ENCODE results near the gene SH3RF3. TPM values are rescaled to one million over a fixed set of nuclear protein-coding genes. Genes with fewer than 3 reads are reported as not detected.

The SH3RF3 gene
- total RNA-seq, 1 donor from 2014 or later, result 12.3 TPM

DNA sequence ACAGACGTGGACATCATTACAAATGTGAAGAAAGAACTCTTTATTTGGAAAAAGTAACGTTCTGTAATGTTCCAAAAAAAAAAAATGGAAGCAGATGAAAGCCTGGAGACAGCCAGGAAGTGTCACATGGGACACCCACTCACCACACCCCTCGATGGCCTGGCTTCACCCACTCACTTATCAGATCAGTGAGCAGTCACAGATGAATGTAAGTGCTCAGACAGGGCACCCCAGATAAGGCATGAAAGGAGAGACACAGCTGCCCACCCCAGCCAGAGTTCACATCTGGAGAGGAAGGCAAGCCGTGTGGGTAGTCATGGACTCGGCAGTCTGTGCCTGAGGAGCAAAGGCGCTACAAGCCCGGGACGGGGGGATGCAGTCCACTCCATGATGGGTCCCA, 379.6 kb downstream of the SH3RF3 start:
- DNase-seq, result no peak

DNA sequence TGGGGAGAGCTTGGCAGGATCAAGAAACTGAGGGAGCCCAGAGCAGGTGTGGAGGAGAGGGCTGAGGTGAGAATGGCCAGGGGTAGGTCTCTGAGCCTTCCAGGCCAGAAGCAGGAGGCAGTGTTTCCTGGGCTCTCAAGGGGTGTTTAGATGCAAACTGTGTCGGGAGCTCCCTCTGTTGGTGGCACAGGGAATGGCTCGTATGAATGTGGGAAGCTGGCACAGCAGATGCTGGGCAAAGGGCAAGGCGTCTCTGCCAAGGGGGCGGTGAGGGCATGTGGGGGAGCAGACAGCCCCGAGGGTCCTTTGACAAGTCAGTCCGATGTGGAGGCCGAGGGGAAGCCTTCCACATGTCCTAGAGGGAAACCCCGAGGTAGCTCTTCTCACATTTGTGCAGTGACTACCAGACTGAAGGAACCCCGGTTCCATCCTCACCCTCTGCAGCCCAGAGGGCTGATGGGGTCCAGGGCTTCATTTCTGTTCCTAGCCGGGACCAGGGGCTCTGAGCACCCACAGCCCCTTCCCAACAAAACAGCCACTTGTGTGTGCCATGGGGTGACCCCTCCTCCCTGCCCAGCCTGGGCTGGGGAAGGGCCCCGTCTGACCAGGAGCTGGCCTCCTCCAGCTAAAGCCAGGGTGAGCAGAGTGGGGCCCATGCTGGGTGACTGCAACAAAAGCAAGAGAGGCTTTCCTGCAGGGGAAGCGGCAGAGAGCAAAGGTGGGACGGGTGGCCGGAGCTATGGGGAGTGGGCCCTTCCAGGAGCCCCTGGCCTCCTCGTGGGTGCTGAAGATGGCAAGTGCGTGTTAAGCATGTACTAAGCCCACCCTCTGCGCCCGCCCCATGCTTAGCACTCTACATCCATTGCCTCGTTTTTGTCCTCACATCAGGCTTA, 381.4 kb downstream of the SH3RF3 start:
- peak; percentile 41 for DNase-seq

DNA sequence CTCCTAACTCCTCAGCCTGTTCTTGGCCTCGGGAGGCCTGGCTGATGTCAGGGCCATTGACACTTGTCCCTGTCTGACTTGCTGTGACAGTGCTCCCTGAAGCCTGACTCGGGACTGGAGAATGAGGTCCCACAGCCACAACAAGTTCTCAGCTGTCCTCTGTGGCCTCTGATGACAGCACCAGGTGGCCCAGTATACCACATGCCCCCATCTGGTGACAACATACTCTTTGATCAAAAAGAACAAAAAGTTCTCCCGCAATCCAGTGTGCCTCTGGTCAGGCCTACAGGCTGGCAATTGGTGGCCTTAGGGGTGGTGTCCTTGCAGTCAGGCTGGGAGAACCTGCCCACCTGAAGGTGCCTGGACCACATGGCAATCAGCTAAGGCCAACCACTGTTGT, 382.2 kb downstream of the SH3RF3 start:
- no peak for DNase-seq

DNA sequence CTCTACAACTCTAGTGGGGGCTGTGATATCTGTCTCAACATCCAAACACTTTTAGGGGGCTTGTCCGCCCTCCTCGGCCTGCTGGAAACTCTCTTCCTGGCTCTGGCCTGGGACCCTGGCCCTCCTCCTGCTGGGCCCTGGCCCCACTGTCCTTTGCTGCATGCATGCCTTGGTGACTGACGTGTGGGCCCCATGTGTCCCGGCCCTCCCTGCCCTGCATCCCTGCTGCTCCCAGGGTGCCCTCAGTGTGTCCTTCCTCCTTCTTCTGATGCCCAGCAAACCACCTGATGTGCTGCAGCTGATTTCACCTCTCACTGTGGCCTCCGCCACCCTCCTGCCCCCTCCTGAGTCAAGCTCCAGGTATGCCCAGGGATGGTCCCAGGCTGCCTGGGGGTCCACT, 383.1 kb downstream of the SH3RF3 start:
- DNase-seq, result no peak

DNA sequence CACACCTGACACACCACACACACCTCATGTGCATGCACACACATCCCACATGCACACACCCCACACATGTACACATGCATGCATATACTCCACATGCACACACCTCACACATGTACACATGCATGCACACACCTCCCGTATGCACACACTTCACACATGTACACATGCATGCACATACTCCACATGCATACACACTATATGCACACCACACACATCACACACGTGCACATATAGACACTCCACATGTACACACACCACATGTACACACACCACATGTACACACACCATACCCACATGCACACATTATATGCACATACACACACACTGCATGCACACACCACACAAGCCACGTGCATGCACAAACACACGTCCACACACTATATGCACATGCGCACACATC, 384.2 kb downstream of the SH3RF3 start:
- DNase-seq, result no peak

DNA sequence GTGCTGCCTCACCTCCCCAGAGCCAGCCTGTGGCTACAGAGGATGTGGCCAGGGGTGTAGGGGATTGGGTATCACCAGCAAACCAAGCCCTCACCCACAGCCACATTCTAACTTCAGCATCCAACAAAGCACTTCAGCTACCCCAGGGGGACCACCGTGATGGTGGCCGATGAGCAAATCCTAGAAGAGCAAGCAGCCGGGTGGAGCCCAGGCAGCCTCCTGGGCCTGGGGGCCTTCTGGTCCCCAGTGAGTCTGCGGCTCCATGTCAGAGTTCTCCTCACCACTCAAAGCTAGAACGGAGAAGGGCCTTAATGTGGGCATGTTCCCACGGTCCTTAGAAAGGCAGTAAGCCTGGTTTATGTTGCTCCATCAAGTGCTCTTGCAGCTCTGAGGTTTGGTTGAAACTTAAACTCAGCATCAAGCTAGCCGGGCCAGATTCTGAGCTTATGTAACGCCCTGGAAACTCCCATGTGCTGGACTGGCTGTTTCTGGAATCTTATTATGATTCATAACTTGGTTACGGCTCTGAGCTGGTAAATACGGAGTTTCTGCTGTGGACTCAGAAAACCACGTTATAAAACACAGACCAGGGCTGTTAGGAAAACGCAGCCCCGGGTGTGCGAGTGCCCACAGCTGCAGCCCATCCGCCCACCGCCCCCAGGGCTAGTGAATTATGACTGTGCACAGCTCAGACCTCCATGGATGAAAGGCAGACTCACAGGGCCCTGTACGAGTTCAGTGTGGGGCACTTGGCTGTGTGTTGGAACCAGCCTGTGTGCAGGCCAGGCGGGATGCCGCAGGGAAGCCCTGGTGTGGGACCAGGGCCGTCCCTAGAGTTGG, 385.0 kb downstream of the SH3RF3 start:
- DNase-seq, result peak; percentile 66

DNA sequence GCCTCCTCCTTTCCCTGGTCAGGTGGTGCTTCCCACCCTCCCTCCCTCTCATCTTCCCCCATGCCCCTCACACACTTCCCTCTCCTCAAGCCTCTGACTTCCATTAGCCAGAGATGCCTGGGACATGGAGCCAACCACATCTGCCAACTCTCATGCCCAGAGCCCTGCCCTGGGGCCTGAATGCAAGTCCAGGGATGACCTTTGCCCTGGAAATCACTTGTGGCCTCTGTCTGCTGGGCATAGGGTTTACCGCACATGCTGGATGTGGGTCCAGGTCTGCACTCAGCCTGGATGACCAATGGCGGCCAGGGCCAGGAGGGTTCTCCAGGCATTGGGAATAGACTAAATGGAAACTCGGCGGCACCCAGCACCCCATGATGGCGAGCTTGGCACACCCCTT, 385.9 kb downstream of the SH3RF3 start:
- DNase-seq, result no peak

DNA sequence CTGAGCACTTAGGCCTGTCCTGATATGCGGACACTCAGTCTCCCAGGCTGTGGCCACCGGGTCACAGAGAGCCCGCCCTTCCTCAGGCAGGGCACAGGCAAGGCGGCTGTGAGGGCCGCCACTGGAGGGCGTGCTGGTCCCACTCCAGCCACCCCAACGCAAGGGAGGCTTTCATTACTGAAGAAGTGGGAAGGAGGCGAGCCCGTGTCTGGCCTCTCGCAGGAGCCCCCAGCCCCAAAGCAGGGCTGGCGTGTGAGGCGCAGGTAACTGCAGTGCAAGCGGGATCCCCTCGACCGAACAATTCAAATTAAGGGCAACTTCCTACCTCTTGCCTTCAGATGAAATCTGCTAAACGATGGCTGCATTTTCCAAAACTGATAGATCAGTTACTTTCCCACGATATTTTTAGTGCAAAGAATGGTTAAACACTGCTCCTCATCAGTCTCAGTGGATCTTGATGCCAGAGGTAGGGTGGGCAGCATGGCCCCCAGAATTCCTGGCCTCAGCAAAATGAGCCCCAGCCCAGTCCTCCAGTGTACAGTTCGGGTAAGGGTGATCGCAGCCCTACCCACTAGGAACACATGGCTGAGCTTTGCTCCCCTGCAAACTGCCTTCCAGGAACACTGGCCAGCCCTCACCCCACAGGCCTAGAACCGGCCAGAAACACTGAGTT, 387.6 kb downstream of the SH3RF3 start:
- no peak for DNase-seq

DNA sequence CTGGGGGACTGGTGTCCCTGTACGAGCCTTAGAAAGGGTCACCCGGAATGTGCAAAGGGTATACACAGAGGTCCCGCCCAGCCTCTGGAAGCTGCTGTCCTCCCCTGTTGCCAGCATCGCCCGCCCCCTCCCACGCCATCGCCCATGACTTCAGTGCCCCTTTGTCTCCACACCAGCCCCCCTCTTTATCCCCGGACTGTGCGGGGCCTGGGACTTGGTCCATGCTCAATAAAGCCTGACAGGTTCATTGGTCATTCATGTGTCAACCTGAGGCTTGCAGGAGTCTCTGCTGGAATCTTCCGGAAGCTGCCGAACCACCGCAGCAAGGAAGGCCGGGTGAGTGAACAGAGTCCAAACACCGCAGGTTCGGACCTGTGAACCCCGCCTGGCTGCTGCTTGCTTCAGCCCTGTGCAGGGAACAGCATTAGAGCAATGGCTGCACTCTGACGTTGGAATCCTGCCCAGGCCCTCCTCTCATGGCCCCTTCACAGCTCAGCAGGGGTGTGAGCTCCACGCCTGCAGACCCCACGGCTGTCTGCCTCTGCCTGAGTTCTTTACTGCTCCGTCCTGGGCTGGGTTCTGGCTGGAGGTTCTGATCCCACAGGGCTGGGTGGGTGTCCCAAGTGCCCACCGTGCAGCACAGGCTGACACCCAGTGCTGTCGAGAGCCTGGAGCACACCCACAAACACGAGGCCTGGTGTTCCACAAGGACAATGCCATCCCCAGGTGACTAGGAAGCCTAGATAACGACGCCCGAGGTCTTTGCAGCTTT, 388.3 kb downstream of the SH3RF3 start:
- DNase-seq, result no peak

DNA sequence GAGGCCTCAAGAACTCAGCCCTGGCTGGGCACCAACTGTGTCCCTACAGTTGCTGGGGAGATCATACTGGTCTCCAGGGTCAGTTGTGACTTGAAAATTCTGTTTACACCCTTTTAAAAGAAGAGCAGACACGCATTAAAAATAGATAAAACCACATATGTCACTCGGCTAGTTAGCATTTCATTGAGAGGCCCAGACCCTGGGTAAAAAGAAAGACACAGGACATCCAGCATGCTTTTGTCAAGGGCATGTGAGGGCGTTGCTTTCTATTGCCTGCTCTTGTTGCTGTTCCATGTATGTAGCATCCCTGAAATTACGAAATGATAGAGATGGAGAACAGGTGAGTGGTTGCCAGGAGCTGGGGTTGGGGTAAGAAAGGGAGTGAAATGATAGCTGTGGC, 390.5 kb downstream of the SH3RF3 start:
- no peak for DNase-seq

DNA sequence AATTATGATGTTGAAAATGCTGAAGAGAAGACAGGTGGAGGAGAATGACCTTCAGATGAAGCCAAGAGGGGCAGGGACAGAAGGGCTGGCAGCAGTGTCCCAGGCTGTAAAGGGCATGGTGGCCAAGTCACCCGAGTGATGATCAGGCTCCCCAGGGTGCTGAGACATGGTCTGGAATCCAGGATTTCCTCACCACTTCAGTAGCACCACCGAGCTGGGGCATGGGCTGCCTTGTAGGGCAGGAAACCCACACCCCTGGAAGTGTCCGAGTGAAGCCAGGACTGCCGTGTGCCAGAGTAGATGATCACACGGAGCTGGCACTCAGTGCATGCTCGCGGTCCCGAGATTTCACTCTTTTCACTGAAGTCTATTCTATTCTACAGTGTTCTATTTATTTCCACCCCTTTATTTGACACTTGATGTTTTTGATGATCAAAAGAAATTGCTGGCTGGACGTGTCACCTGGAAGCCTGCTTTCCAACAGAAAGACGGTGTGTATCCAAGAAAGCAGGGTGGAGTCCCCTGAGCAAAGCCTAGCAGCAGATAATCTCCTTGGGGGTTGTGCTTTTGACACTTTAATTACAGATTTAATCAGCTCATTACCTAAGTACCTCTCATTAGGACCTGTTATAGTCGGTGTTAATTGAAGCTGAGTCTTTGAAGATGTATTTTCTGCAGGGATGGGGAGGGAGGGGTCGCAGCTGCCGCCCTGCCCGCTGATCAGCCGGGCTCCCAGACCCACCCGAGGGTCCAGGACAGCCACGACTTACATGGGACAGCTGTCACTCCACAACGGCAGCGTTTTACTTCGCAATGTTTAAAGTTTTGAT, 392.4 kb downstream of the SH3RF3 start:
- no peak for DNase-seq

DNA sequence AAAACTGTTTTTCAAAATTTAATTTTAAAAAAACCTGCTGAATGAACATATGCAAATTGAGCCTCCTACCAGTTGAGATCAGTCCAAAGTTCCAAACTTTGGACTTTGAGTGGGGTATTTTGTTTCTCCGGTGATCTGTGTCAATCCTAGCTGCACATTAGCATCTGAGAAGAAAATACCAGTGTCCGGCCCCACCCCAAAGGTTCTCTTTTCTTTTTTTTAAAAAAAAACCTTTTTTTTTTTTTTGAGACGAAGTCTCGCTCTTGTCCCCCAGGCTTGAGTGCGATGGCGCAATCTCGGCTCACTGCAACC, 393.0 kb downstream of the SH3RF3 start:
- DNase-seq, result no peak

DNA sequence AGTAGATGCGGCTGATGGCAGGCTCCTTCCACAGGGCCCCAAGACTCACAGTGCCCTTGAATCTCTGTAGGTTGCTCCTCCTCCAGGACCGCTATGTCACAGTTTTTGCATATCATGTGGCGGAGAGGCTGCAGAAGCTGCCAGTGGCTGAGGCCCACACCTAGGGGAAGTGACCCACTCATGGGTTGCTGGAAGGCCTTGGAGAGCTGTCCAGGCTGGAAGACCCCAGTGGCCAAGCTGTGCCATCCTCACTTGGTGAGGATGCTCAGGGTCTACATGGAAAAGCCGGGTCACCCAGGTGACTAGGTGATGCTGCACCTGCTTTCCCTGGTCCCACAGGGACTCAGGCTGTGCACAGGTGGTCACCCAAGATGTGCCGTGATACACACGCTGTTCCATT, 394.1 kb downstream of the SH3RF3 start:
- no peak for DNase-seq

DNA sequence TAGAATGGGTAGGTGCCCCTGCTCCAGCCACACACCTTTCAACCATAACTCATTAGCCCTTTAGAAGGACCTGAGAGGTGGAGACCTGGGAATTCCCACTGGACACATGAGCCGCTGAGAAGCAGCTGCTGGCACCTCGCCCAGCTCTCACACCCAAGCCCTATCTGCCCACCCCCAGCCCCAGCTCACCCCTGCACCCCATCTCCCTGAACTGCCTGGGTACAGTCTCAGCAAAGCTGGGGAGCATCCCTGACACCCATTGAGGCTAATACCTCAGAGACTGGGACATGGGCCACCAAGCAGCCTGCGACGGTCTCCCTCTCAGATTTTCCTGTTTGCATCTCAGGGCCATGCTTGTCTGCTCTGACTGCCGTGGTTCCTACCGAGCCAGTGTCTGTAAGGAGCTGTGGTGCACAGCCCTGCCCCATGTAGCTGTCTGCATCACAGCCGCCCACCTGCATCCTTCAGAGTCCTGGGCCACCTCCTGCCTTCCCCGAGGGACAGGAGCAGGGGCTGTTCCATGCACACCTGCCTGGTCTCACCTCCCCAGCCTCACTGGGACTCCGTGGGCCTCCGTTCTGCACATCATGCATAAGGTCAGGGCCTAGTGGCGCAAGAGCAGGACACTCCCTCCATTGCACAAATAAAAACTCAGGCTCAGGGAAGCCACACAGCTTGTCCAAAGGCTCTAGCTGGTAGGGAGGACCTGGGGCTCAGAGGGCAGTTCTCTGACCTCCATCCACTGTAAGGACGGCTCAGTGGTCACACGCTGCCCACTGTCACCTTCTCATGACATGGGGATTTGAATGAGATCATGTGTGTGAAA, 394.7 kb downstream of the SH3RF3 start:
- no peak for DNase-seq

DNA sequence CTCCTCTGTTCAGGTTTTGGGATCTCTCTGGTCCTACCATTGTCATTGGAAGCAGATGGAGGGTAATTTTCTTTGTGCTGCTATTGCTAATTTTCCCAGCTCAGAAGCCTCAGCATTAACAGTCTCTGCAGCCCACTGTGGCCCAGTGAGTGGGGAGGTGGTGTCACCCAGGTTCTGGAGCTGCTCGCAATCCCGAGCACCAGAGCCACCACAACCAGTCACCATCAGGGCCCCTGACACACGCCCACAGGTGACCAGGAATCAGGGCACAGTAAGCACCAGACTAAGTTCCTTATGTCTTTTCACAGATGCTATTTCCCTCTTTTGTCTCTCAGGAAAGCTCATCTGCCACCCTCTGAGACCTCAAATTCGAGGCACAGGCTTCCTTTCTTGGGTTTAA, 396.8 kb downstream of the SH3RF3 start:
- DNase-seq, result no peak

DNA sequence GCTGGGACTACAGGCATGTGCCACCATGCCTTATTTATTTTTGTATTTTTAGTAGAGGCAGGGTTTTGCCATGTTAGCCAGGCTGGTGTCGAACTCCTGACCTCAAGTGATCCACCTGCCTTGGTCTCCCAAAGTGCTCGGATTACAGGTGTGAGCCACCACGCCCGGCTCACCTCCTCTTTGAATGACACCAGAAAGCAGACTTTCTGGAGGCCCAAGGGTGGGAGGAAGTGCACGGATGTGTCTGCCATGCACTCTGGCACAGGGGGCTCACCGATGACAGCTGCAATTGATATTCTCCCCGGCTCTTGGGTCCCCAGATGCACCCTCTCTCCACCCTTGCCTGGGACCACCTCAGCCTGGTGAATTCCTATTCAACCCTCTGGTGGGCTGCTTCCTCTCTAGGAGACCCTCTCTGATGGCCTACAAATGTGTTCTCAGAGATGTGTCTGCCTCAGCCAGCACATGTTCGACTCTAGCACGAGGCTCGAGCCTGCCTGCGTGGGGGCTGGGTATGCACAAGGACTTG, 397.5 kb downstream of the SH3RF3 start:
- DNase-seq, result no peak

DNA sequence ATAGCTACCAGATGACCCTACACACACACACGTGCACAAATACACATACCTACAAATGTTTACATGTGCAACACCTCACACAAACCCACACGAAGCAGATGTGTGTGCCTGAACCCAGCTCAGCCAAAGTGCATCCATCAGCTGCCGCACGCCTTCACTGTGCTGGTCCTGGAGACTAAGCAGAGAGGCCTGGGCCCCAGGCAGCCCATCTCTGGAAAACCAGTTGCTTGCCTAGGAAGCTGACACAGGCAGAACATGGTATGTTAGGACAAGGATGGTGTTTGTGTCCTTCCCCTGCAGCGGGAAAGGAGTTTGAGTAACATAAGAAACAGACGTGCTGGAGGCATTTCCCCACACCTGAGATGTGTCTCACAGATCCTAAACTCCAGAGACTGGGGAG, 398.1 kb downstream of the SH3RF3 start:
- no peak for DNase-seq

DNA sequence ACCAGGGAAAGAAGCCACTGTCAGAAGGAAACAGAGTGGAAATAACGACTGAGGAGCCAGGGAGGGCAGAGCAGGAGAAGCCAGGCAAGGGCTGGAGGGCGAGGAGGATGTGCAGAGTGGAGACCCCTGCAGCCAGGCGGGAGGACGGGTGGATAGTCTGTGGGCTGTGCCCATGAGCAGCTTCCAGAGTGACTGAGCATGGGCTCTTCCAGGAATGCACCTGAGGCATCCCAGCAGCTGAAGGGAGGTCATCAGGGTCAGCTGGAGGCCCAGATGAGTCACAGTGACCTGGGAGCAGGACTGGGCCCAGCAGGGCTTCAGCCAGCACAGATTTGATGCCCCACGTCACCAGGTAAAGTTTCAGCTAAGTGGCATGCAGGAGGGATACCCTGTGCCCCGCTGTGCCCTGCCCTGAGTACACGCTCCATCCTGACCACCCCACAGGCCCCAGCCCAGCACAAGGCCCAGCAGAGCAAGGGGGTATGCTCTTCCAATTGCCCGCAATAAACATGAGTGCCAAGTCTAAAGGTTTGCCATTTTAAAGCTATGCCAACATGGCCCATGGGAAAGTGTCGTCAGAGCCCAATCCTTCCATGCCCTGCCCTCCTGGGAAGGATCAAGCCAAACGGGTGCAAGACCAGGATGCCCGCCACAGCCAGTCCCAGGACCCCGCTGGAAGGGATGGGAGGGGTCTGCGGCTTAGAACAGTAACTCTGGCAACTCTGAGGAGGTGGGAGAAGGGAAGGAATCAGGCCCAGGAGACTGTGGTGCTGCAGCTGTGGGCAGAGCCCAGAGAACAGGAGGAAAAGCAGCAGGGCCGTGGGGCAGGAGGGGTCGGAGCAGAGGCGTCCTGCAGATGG, 399.1 kb downstream of the SH3RF3 start:
- DNase-seq, result no peak

DNA sequence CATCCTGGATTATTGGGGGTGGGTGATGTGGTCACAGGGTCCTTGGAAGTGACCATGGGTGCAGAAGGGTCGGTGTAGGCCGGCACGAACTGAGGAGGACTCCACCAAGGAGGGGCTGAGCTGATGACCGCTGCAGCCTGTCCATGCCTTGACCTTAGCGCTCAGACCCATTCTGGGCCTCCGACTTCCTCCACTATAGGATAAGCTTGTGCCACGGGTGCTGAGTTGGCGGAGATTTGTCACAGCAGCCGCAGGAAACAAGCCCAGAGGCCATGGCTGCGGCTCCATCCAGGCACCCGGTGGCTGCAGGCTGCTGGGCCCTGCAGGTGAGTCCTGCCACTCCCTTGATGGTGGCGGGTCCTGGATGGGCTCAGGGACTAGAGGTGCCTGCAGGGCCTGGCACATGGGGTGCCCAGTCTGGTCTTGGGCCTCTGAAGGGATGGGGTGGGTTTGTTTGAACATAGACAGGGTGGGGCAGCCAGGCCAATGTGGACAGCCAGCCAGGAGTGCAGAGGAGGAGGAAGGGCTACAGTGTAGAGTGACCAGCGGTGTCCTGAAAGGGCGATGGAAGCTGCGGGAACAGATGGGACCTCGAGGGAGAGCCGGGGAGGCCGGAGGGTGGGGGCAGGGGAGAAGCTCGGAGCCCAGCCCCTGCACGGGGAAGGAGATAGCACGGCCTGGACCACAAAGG, 400.0 kb downstream of the SH3RF3 start:
- no peak for DNase-seq

Measured in occipital lobe (tissue), 2 donors.